Measurements from ENCODE around the gene PLCH1. TPM values are rescaled to one million over a fixed set of nuclear protein-coding genes. Genes with fewer than 3 reads are reported as not detected.

The PLCH1 gene
- total and polyA plus RNA-seq, 2 of the 8 experiments (the other 6 are each of a cell fraction or from before 2014, with no cell fraction given): 5.8 to 17.2 TPM

- TF ChIP-seq ATF2 (IDR thresholded peaks at IDR 0.05; ENCODE audit: low read length) (no peak), E2F6 (IDR thresholded peaks at IDR 0.05) (no peak), CBX8 (IDR thresholded peaks at IDR 0.05; ENCODE audit: borderline replicate concordance, low read depth, low read length) (no peak), FOSL1 (IDR thresholded peaks at IDR 0.05; ENCODE audit: insufficient read depth, low read depth, low read length) (no peak), PHF8 (conservative IDR thresholded peaks at IDR 0.05; ENCODE audit: low read depth, low read length) (no peak), HDAC2 (IDR thresholded peaks at IDR 0.05; ENCODE audit: borderline replicate concordance in 1 of 2, low read depth in 2 of 2, low read length in 2 of 2) (no peak), SAP30 (IDR thresholded peaks at IDR 0.05; ENCODE audit: insufficient read depth, insufficient replicate concordance, low read length) (no peak), TBP (IDR thresholded peaks at IDR 0.05; ENCODE audit: low read depth, low read length) (no peak), SUZ12 (IDR thresholded peaks at IDR 0.05; ENCODE audit: low read length) (no peak)
Measured at GRCh38 chr3:155370764-155371503, 373.9 kb downstream of the PLCH1 start (continued).

Measured in H1 (cell line).